NB4 (cell line): Measurements from ENCODE around the gene FOXP1.

Experiments
- DNase-seq: peaks from one replicate; pipeline ENCODE4 v3.0.0; 2010; ENCODE audit warnings: low read depth
- H3K4me3 ChIP-seq: one replicate; pipeline ENCODE4 v1.5.1; 2011; ENCODE audit warnings: mild to moderate bottlenecking, low read depth, low read length, moderate library complexity
- MAX ChIP-seq: IDR thresholded peaks from 2 replicates; pipeline ENCODE4 v1.6.1; 2011; ENCODE audit warnings: low read depth, low read length
- MYC ChIP-seq: IDR thresholded peaks from 2 replicates; pipeline ENCODE4 v1.6.1; 2011; ENCODE audit warnings: low read depth, low read length
- POLR2A ChIP-seq: IDR thresholded peaks from 2 replicates; pipeline ENCODE4 v1.6.1; 2011; ENCODE audit warnings: mild to moderate bottlenecking; ENCODE audit not compliant: insufficient read length; ENCODE audit errors: extremely low read depth
- TF ChIP-seq, protein P1 (sequence below): IDR thresholded peaks from one replicate; pipeline ENCODE4 v1.5.1; 2012; ENCODE audit warnings: low read depth, low read length

The FOXP1 gene

DNA sequence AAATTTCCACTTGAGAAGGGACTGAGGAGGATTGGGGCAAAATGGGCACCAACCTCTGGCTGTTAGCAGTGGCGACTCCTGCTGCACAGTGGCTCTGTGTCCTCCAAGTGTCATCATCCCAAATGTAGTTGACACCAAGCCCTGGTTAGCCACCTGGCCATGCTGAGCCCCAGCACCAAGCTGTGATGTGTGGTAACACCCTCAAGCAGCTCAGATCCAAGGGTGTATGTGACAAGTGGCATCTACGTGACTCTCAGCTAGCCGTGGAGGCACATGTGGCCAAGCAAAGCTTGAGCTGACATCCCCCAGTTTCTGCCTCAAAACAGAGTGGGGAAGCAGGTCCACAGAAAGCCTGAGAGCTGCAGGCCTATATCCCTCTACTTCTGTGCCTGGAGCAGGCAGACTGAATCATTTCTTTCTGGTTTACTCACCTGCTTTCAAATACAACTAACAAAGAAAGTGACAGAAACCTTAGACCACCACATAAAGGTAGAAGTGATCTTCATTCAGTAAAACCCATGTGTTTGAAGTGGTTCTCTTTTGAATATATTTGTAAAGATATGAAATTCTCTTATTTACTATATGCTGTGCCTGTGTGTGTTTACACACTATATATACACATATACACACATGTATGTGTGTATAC lies 40.0 kb downstream of the FOXP1 start:
- peak; percentile 76 for DNase-seq
- TF ChIP-seq, protein P1, sequence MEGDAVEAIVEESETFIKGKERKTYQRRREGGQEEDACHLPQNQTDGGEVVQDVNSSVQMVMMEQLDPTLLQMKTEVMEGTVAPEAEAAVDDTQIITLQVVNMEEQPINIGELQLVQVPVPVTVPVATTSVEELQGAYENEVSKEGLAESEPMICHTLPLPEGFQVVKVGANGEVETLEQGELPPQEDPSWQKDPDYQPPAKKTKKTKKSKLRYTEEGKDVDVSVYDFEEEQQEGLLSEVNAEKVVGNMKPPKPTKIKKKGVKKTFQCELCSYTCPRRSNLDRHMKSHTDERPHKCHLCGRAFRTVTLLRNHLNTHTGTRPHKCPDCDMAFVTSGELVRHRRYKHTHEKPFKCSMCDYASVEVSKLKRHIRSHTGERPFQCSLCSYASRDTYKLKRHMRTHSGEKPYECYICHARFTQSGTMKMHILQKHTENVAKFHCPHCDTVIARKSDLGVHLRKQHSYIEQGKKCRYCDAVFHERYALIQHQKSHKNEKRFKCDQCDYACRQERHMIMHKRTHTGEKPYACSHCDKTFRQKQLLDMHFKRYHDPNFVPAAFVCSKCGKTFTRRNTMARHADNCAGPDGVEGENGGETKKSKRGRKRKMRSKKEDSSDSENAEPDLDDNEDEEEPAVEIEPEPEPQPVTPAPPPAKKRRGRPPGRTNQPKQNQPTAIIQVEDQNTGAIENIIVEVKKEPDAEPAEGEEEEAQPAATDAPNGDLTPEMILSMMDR, result no peak
- peak; percentile 79 for TF ChIP-seq MAX
- peak; percentile 80 for TF ChIP-seq MYC
- peak overlapping the region; percentile 61 for H3K4me3 ChIP-seq

DNA sequence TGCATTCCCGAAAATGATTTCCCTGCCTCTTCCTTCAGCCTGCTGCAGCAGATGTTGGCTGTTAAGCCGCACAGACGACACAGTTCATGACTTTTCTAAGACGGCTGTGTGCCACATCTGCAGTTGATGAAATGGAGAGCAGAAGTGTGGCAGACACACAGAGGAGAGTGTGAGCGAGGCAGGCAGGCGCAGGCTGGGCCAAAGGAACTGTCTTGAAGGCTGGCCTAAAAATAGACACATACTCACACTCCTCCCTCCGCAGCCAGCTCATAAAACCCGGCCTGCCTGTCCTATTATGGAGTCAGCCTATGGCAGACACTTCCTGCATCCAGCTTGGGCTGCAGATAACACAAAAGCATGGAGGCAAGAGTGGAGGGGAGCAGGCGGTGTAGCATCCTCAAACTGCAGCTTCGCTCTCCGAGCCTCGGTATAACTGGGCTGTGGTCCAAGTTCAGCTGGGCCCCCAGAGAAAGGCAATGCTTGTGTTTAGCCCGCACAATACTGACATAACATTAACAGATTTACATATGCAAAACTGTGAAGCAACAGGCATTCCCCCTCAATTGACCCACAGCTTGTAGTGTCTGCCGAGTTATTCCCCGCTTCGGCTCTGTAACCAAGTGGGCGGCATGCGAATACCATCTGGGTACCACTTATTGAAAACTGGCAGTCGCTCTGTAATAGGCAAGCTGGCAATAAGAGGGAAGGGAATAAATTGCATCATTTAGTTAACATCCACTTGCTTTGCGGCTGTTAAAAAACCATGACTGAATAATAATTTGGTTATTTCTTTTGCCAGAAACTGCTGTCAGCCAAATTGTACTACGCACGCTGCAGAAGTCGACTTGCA lies 40.8 kb downstream of the FOXP1 start:
- H3K4me3 ChIP-seq, result peak overlapping the region; percentile 61
- DNase-seq, result peak; percentile 98
- TF ChIP-seq MAX (peak; percentile 79), POLR2A (peak; percentile 72), MYC (peak; percentile 82)
- TF ChIP-seq, protein P1, result no peak

DNA sequence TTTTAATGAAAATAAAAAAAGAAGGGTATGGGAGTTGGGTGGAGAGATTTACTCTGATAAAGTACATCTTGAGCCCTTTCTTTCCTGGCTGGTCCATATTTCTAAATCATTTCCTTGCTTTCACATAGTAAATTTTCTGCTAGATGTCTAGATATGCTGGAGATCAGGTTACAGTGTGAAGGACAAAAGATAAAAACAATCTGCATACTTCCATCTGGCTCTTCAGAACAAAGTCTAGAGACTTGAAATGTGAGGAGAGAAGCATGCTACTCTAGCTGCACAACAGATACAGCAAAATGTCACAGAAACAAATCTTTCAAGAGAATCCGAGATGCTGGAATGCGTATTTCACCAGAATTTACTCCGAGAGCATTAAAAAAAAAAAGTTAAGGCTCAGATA lies 42.2 kb downstream of the FOXP1 start:
- no peak for DNase-seq
- no peak overlapping the region for H3K4me3 ChIP-seq
- no peak for TF ChIP-seq MYC
- no peak for TF ChIP-seq MAX
- TF ChIP-seq POLR2A, result no peak
- TF ChIP-seq, protein P1, result no peak

DNA sequence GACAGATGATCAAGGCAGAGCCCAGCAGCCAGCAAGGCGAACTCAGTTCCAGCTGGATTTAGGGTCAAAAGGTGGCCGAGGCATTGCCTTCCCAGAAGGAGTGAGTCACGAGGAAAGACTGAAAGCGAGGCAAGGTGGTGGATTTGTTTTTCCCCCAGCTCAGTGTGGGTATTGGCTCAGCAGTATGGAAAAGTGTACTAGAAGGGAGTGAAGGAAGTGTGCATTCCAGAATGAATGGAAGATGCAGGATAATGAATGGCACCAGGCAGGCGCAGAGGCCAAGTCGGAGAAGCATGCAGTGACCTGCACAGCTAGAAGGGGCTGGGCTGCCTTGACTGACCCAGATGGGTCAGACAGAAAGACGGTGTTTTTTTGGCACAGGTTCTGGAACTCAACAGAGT lies 46.3 kb downstream of the FOXP1 start:
- no peak for TF ChIP-seq MAX
- TF ChIP-seq MYC, result no peak
- TF ChIP-seq, protein P1, result no peak
- no peak for TF ChIP-seq POLR2A
- no peak overlapping the region for H3K4me3 ChIP-seq
- no peak for DNase-seq

- peak; percentile 42 for DNase-seq
- TF ChIP-seq, protein P1, result no peak
- no peak for TF ChIP-seq POLR2A
- TF ChIP-seq MYC, result no peak
- no peak for TF ChIP-seq MAX
- no peak overlapping the region for H3K4me3 ChIP-seq
These were observed 47.1 kb downstream of the FOXP1 start for GRCh38 chr3:71536376-71536965.
